ENCODE measurements around the gene F13B. TPM values are rescaled to one million over a fixed set of nuclear protein-coding genes. Genes with fewer than 3 reads are reported as not detected.

F13B gene
- total and polyA plus RNA-seq, 2 of the 4 experiments (the other 2 are of a cell fraction), result not detected

DNA sequence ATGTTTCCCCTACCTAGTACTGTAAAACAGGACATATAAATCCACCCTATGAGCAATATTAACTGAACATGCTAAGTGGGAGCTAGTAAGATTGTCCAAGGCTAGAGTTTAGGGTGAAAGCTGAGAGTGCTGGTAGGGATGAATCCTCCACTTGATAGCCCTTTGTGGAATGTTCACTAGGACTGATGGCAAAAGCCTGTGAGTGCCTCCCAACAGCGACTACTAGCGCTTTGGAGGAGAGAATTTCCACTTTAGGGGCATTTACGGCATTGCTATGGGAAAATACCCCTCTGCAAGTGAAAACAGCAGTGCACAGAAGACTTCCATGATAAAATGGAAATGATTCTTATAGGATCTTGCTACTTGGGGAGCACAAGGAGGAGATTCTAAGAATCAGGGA lies 53.8 kb downstream of the F13B start:
- H3K23ac ChIP-seq (ENCODE audit: low read depth, low read length), result no peak overlapping the region
- BruUV-seq (replicated peaks), result no TSS peak
- ATAC-seq (ENCODE audit: low read depth) (no peak), DNase-seq (no peak)
- H2AFZ ChIP-seq (replicated peaks; ENCODE audit: low read length, poor library complexity), result no peak overlapping the region
- H4K5ac ChIP-seq (ENCODE audit: low read depth, low read length), result no peak overlapping the region
- in situ Hi-C loops (cut with MboI; ENCODE audit: low sequenced_read_pairs), result no loop called here
- H4K20me1 ChIP-seq (ENCODE audit: insufficient read depth, low read length), result no peaks in the 10 kb centered on the region
- H3K9ac ChIP-seq (ENCODE audit: low read depth, low read length), result no peak overlapping the region
- no CpG with 5 or more reads among the region's 3 CpGs for WGBS, 2 experiments (ENCODE audit: extremely low coverage in 2 of 2, insufficient read length in 1 of 2)
- H2AK5ac ChIP-seq (ENCODE audit: low read depth, low read length), result no peak overlapping the region
- H3K18ac ChIP-seq (ENCODE audit: low read depth, low read length), result no peak overlapping the region
- H3K56ac ChIP-seq (ENCODE audit: extremely low read depth, insufficient read depth, low read length), result no peak overlapping the region
- no peak overlapping the region for H3K4me2 ChIP-seq (ENCODE audit: low read depth, low read length)
- H2BK20ac ChIP-seq (ENCODE audit: low read depth, low read length), result no peak overlapping the region
- H3K9me1 ChIP-seq (ENCODE audit: insufficient read depth, low read length), result no peaks in the 10 kb centered on the region
- POLR2A ChIA-PET (ENCODE audit: unreplicated experiment), result no interaction called here
- H2BK5ac ChIP-seq (ENCODE audit: low read depth, low read length, poor library complexity, severe bottlenecking), result no peak overlapping the region
- H3K27me3 ChIP-seq (ENCODE audit: control insufficient read depth, insufficient read depth, low read length), result no peaks in the 10 kb centered on the region
- dilution Hi-C loops (cut with HindIII; ENCODE audit: low sequenced_read_pairs, unreplicated experiment), result no loop called here
- H3K36me3 ChIP-seq (ENCODE audit: control insufficient read depth, insufficient read depth, low read length), result no peaks in the 10 kb centered on the region
- H3K14ac ChIP-seq (replicated peaks; ENCODE audit: low read depth, low read length), result no peak overlapping the region
- H3K27ac ChIP-seq (ENCODE audit: insufficient read depth, low read length), result no peak overlapping the region
- H3K4me3 ChIP-seq (ENCODE audit: insufficient read depth, low read depth, low read length), result no peak overlapping the region
- H2BK120ac ChIP-seq (ENCODE audit: low read depth, low read length), result no peak overlapping the region
- H3K79me1 ChIP-seq (ENCODE audit: low read depth in 1 of 2, low read length in 2 of 2), result no peaks in the 10 kb centered on the region
- intact Hi-C loops (cut with micrococcal nuclease), result no loop called here
- CTCF ChIA-PET, result no interaction called here
- H4K8ac ChIP-seq (ENCODE audit: low read depth in 2 of 2, low read length in 2 of 2), result no peak overlapping the region
- no peak overlapping the region for H2AK9ac ChIP-seq (replicated peaks; ENCODE audit: low read depth, low read length, poor library complexity)
- H3K4ac ChIP-seq (ENCODE audit: low read depth, low read length), result no peak overlapping the region
- no peak overlapping the region for H4K91ac ChIP-seq (ENCODE audit: insufficient read depth, low read depth, low read length)
- H3K4me1 ChIP-seq (ENCODE audit: control insufficient read depth, insufficient read depth, low read length), result no peaks in the 10 kb centered on the region
- TF ChIP-seq FOS (IDR thresholded peaks at IDR 0.05; ENCODE audit: low read depth, low read length) (no peak), MAZ (IDR thresholded peaks at IDR 0.05; ENCODE audit: borderline replicate concordance, low read depth, low read length) (no peak), MAFK (IDR thresholded peaks at IDR 0.05; ENCODE audit: low read depth, low read length) (no peak), CHD1 (IDR thresholded peaks at IDR 0.05; ENCODE audit: low read depth, low read length) (no peak), RFX5 (IDR thresholded peaks at IDR 0.05; ENCODE audit: low read depth, low read length) (no peak), RAD21 (IDR thresholded peaks at IDR 0.05; ENCODE audit: low read length) (no peak), RCOR1 (IDR thresholded peaks at IDR 0.05; ENCODE audit: insufficient replicate concordance, low read length) (no peak), SMC3 (IDR thresholded peaks at IDR 0.05; ENCODE audit: low read depth, low read length) (no peak), CEBPB (IDR thresholded peaks at IDR 0.05; ENCODE audit: low read depth, low read length) (no peak), POLR2A (IDR thresholded peaks at IDR 0.05; ENCODE audit: low read depth, low read length) (no peak), NFE2L2 (IDR thresholded peaks at IDR 0.05; ENCODE audit: low read depth, low read length) (no peak), MXI1 (IDR thresholded peaks at IDR 0.05; ENCODE audit: borderline replicate concordance, low read depth, low read length) (no peak), BHLHE40 (IDR thresholded peaks at IDR 0.05; ENCODE audit: low read depth, low read length) (no peak)
- TF ChIP-seq, protein P1, sequence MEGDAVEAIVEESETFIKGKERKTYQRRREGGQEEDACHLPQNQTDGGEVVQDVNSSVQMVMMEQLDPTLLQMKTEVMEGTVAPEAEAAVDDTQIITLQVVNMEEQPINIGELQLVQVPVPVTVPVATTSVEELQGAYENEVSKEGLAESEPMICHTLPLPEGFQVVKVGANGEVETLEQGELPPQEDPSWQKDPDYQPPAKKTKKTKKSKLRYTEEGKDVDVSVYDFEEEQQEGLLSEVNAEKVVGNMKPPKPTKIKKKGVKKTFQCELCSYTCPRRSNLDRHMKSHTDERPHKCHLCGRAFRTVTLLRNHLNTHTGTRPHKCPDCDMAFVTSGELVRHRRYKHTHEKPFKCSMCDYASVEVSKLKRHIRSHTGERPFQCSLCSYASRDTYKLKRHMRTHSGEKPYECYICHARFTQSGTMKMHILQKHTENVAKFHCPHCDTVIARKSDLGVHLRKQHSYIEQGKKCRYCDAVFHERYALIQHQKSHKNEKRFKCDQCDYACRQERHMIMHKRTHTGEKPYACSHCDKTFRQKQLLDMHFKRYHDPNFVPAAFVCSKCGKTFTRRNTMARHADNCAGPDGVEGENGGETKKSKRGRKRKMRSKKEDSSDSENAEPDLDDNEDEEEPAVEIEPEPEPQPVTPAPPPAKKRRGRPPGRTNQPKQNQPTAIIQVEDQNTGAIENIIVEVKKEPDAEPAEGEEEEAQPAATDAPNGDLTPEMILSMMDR (conservative IDR thresholded peaks at IDR 0.05; ENCODE audit: low read depth, low read length), result no peak
- TF ChIP-seq, protein P2, sequence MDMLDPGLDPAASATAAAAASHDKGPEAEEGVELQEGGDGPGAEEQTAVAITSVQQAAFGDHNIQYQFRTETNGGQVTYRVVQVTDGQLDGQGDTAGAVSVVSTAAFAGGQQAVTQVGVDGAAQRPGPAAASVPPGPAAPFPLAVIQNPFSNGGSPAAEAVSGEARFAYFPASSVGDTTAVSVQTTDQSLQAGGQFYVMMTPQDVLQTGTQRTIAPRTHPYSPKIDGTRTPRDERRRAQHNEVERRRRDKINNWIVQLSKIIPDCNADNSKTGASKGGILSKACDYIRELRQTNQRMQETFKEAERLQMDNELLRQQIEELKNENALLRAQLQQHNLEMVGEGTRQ (IDR thresholded peaks at IDR 0.05; ENCODE audit: low read depth, low read length), result no peak
- TF ChIP-seq, protein P3, sequence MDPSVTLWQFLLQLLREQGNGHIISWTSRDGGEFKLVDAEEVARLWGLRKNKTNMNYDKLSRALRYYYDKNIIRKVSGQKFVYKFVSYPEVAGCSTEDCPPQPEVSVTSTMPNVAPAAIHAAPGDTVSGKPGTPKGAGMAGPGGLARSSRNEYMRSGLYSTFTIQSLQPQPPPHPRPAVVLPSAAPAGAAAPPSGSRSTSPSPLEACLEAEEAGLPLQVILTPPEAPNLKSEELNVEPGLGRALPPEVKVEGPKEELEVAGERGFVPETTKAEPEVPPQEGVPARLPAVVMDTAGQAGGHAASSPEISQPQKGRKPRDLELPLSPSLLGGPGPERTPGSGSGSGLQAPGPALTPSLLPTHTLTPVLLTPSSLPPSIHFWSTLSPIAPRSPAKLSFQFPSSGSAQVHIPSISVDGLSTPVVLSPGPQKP (IDR thresholded peaks at IDR 0.05; ENCODE audit: borderline replicate concordance, low read depth, low read length), result no peak
- H2BK15ac ChIP-seq (ENCODE audit: low read depth, low read length), result no peak overlapping the region
- no peaks in the 10 kb centered on the region for H3K9me3 ChIP-seq (ENCODE audit: control insufficient read depth, insufficient read depth, low read length)
